Esophagus squamous epithelium (tissue), 4 donors: Measurements from ENCODE around the gene INSL3.

Experiments used
- CTCF ChIP-seq, 6 experiments: fragments of 450-650 bp in 4 of 6; fragments of 200-600 bp in 2 of 6; sonication (generic) in 2 of 6; IDR thresholded peaks; one replicate each; pipeline ENCODE4 v1.5.1; 2016 to 2019; ENCODE audit warnings: antibody characterized with exemption in 6 of 6, mild to moderate bottlenecking in 4 of 6, moderate library complexity in 4 of 6
- POLR2A ChIP-seq, 4 donors: fragments of 450-650 bp; IDR thresholded peaks; one replicate each; pipeline ENCODE4 v1.6.1; 2017; ENCODE audit warnings: antibody characterized with exemption in 4 of 4, mild to moderate bottlenecking in 4 of 4, moderate library complexity in 3 of 4

- TF ChIP-seq CTCF (IDR thresholded peaks at IDR 0.05) (no peak), POLR2A (IDR thresholded peaks at IDR 0.05) (no peak)
These were observed 25.8 kb downstream of the INSL3 start for GRCh38 chr19:17795495-17795856.
